Motor neuron (in vitro differentiated cells): ENCODE data around the gene ITFG2. TPM values are rescaled to one million over a fixed set of nuclear protein-coding genes. Genes with fewer than 3 reads are reported as not detected.

Experiments
- ATAC-seq, 8 experiments: fragments of 200-7000 bp; cut with Tn5 transposase; replicated peaks in 6 of 8; 2 replicates each; pipeline ENCODE4 v1.8.0; 2021; ENCODE audit warnings: mild to moderate bottlenecking in 8 of 8, moderate library complexity in 8 of 8
- H3K27ac ChIP-seq, 2 donors: fragments of 250-450 bp; sonication (Bioruptor Pico); 2 replicates each; pipeline ENCODE4 v1.9.0; 2021; ENCODE audit warnings: antibody characterized with exemption in 2 of 2, mild to moderate bottlenecking in 2 of 2, moderate library complexity in 1 of 2
- H3K4me1 ChIP-seq, 2 donors: fragments of 250-450 bp; sonication (Bioruptor Pico); replicated peaks in 1 of 2; 2 replicates each; pipeline ENCODE4 v1.6.1; 2021; ENCODE audit warnings: antibody characterized with exemption in 2 of 2, mild to moderate bottlenecking in 2 of 2, moderate library complexity in 1 of 2
- H3K4me3 ChIP-seq, 5 donors: fragments of 250-450 bp; sonication (Bioruptor Pico); 2 replicates each; pipeline ENCODE4 v1.9.0; 2021; ENCODE audit warnings: antibody characterized with exemption in 5 of 5, mild to moderate bottlenecking in 5 of 5, moderate library complexity in 4 of 5
- WGBS, 10 experiments: fragments of 450-650 bp; shearing (Covaris generic); methylation state at CpG; one replicate each; pipeline ENCODE4 v1.0.0; 2022; 5-methylcytosine and 5-hydroxymethylcytosine counted together
- in situ Hi-C, 9 experiments: fragments of 400-800 bp; cut with MboI; loops; one replicate each; pipeline ENCODE4 v1.15.0; 2021; ENCODE audit warnings: low sequenced_read_pairs in 9 of 9, low pct_unique_long_range_greater_than_20kb in 2 of 9; ENCODE audit not compliant: unreplicated experiment in 9 of 9
- total RNA-seq, 8 experiments: library from RNA; unstranded; fragments of 300-600 nt; gene quantifications; 2 replicates each; pipeline versions ENCODE4 v1.2.3 to v1.2.4, GENCODE V29; 2022

The ITFG2 gene
- total RNA-seq, 8 experiments from 2014 or later, result 14.9 to 44.7 (median 19.5) TPM

DNA sequence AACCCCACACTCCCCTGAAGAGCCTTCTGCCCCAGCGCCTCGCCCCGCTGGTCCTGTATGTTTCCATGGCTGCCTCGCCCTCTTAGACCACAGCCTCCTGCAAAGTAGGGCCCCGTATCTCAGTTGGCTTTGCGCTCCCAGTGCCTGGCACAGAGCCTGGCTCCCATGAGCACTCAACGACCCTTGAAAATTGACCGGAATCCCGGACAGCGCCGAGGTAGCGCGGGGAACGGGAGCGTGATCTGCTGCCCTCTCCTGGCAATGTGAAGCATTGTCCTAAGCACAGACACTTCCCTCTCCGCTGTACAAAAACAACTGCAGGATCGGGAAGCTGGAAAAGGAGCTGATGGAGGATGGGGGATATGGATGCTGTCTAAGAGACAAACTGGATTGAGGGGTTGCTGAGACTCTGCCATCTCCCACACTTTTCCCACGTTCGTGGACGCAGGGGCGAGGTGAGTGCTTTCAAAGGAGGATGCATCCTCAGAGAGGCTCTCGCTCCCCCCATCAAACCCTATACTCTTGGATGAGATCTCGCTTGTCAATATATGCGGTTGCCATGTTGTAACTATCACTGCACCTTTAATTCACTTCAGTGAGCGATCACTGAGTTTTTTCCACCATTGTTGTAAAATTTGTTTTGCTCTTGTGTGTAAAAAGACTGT is 28.4 kb upstream of the ITFG2 start:
- in situ Hi-C loops, result loop anchor here in 2 of 9 experiments (10.0 to 25.0 kb wide), 2 partner anchors 49 to 97 kb away; no protein-coding TSS in a partner anchor
- H3K4me3 ChIP-seq, result peak overlapping the region in 4 of 5 donors; percentile 10 to 23 (median 15)
- ATAC-seq, result peak; percentile 72 to 97 (median 94)
- H3K4me1 ChIP-seq, result peaks cover 0 to 2% of the 10 kb centered on the region in 2 donors
- no peak overlapping the region for H3K27ac ChIP-seq
- 0 to 75% (median 8%) methylated on average over 1 to 12 of the region's 25 CpGs; no CpG with 5 or more reads in 2 of the 10 experiments for WGBS, 10 experiments

- in situ Hi-C loops, result loop anchor here in 2 of 9 experiments (10.0 to 25.0 kb wide), 2 partner anchors 50 to 98 kb away; no protein-coding TSS in a partner anchor
- no peak overlapping the region for H3K27ac ChIP-seq
- WGBS, 10 experiments, result 30 to 90% (median 53%) methylated on average over 2 to 5 of the region's 5 CpGs
- peak in 1 of 8 experiments; percentile 16 for ATAC-seq
- H3K4me1 ChIP-seq, result peaks cover 0 to 2% of the 10 kb centered on the region in 2 donors
- H3K4me3 ChIP-seq, result no peak overlapping the region
Observed at GRCh38 chr12:2785017-2785416, 27.5 kb upstream of the ITFG2 start.

DNA sequence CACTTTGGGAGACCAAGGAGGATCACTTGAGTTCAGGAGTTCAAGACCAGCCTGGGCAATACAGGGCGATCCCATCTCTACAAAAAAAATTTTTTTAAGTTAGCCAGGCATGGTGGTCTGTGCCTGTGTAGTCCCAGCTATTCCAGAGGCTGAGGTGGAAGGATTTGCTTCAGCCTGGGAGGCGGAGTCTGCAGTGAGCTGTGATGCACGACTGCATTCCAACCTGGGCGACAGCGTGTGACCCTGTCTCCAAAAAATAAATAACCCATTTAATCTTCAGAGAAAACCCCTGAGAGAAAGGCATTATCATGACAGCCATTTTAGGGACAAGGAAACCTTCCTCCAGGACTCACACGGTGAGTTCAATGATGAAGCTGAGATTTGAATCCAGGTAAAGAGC is 21.4 kb upstream of the ITFG2 start:
- Histone ChIP-seq H3K4me3 (no peak overlapping the region), H3K27ac (no peak overlapping the region), H3K4me1 (peaks cover 8 to 12% of the 10 kb centered on the region in 2 donors)
- ATAC-seq, result no peak
- WGBS, 10 experiments, result 14 to 100% (median 90%) methylated on average over 1 to 5 of the region's 6 CpGs; no CpG with 5 or more reads in 3 of the 10 experiments
- in situ Hi-C loops, result loop anchor here in 1 of 9 experiments (25.0 kb wide), 1 partner anchor 104 kb away; no protein-coding TSS in a partner anchor

- in situ Hi-C loops, result loop anchor here in 1 of 9 experiments (25.0 kb wide), 1 partner anchor 106 kb away; no protein-coding TSS in a partner anchor
- Histone ChIP-seq H3K4me3 (no peak overlapping the region), H3K4me1 (peaks cover 18 to 20% of the 10 kb centered on the region in 2 donors), H3K27ac (no peak overlapping the region)
- no peak for ATAC-seq
- 52 to 100% (median 68%) methylated on average over 1 to 25 of the region's 25 CpGs for WGBS, 10 experiments
Observed at GRCh38 chr12:2792671-2793500, 19.6 kb upstream of the ITFG2 start.

DNA sequence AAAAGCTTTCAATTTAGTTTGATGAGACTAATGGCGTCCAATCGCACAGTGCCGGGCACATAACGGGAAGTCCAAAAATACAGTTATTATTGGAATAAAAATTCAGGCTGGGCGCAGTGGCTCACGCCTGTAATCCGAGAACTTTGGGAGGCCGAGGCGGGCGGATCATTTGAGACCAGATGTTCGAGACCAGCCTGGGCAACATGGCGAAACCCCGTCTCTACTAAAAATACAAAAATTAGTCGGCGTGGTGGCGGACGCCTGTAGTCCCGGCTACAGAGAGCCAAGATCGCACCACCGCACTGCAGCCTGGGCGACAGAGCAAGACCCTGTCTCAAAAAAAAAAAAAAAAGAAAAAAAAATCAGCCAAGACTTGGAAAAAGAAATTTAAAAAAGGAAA is 18.9 kb upstream of the ITFG2 start:
- 20 to 97% (median 94%) methylated on average over 1 to 15 of the region's 21 CpGs for WGBS, 10 experiments
- peak overlapping the region in 1 of 5 donors; percentile 77 for H3K4me3 ChIP-seq
- ATAC-seq, result no peak
- in situ Hi-C loops, result loop anchor here in 1 of 9 experiments (25.0 kb wide), 1 partner anchor 106 kb away; no protein-coding TSS in a partner anchor
- peak overlapping the region in 1 of 2 donors; percentile 92 for H3K27ac ChIP-seq
- peaks cover 18 to 20% of the 10 kb centered on the region in 2 donors for H3K4me1 ChIP-seq

DNA sequence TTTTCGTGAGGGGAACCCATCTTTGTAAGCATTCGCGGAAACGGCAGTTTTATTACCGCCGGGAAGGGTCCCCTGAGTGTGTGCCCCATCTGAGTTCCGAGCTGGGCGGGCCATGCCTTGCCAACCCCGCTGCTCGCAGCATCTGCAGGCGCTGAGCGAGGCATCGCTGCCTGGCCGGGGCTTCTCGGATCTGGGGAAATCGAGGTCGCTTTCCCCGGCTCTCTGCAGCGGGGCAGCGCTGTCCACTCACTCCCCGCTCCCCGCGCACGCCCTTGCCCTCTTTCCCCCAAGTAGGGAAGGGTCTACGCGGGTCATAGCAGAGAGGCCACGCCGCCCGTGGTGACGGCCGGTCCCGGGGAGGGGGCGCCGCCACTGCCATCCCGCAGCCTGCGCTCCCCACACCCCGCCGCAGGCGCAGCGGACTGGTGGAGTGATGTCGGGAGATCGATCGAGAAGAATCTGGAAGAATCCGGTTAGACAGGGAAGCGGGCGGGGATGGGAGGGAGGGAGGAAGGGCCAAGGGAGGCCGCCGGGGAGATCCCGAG is 18.2 kb upstream of the ITFG2 start:
- 6 to 40% (median 22%) methylated on average over 3 to 16 of the region's 49 CpGs; no CpG with 5 or more reads in 5 of the 10 experiments for WGBS, 10 experiments
- H3K4me1 ChIP-seq, result peaks cover 18 to 20% of the 10 kb centered on the region in 2 donors
- in situ Hi-C loops, result loop anchor here in 1 of 9 experiments (25.0 kb wide), 1 partner anchor 107 kb away; no protein-coding TSS in a partner anchor
- peak overlapping the region; percentile 77 to 92 for H3K27ac ChIP-seq
- peak; percentile 47 to 73 (median 58) for ATAC-seq
- peak overlapping the region; percentile 77 to 100 (median 94) for H3K4me3 ChIP-seq

DNA sequence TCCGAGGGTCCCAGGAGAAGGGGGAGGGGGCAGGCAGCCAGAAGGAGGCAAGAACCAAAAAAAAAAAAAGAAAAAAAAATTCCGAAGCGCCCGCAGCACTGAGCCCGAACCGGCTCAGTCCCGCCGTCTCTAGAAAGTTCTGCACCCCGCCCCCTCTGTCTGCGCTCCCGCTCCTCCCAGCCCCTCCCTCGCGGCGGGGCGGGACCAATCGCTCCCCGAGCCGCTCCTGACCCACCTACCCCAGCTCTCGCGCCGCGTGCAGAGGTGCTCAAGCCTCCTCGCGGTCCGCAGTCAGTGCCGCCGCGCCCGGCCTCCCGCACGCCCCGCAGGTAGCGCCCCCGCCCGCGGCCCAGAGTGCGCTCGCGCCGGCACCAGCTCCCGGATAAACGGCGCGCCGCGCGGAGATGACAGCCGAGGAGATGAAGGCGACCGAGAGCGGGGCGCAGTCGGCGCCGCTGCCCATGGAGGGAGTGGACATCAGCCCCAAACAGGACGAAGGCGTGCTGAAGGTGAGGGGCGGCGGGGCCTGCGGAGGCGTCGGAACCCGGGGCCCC is 17.7 kb upstream of the ITFG2 start, which contains the start of gene FKBP4:
Gene FKBP4, plus strand, starts transcription at position 235 of the 554 bp plus-strand sequence. Its CDS starts 170 bp downstream, at position 405.
- Histone ChIP-seq H3K27ac (peak within 1 kb of the TSS; percentile 88 to 92), H3K4me3 (peak within 1 kb of the TSS; percentile 77 to 100 (median 94)), H3K4me1 (peaks cover 18 to 20% of the 10 kb centered on the region in 2 donors)
- ATAC-seq, result peak; percentile 79 to 92 (median 82)
- in situ Hi-C loops, result loop anchor here in 1 of 9 experiments (25.0 kb wide), 1 partner anchor 108 kb away; no protein-coding TSS in a partner anchor
- WGBS, 10 experiments, result no CpG with 5 or more reads among the region's 63 CpGs

DNA sequence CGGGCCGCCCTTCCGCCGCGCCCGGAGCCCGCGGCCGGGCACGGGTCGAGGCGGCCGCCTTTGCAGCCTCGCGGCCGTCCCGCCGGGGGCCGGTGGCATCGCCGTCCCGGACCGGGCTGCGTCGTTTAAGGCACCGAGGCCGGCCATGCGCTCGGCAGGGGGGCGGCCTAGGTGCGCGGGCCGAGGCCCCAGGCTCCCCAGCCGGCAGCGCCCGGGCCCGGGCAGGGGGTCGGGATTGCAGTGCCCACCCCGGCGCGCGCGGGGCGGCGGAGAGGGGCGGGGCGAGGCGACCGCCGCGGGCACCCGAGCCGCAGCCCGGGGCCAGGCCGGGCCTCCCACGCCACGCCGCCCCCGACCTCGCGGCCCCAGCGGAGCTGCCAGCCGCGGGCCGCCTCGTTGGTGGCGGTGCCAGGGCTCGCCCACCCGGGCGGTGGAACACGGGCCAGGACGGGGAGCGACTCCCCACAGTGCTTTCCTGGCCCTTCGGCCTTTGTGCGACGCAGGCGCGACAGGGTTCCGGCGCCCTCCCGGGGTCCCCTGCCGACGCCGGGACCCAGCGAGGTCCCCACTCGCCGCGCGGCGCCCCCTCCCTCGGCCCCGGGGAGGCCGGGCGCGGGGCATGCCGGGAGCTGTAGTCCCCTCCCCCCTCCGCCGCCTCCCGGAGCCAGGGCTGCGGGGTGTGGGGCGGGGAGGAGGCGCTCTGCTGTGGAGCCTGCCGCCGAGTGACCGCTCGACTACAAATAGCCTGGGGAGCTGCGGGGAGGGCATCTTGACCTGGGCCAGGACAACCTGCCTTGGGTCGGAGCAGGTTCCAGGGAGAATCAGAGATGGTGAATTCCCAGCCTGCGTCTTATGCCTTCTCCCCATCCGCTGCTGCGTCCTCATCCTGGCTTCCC is 16.9 kb upstream of the ITFG2 start:
- Histone ChIP-seq H3K4me1 (peaks cover 18 to 20% of the 10 kb centered on the region in 2 donors), H3K27ac (peak overlapping the region; percentile 88 to 92), H3K4me3 (peak overlapping the region; percentile 77 to 100 (median 94))
- 0% methylated on average over 2 of the region's 111 CpGs; no CpG with 5 or more reads in 9 of the 10 experiments for WGBS, 10 experiments
- in situ Hi-C loops, result loop anchor here in 1 of 9 experiments (25.0 kb wide), 1 partner anchor 108 kb away; no protein-coding TSS in a partner anchor
- ATAC-seq, result peak; percentile 53 to 67 (median 64)

DNA sequence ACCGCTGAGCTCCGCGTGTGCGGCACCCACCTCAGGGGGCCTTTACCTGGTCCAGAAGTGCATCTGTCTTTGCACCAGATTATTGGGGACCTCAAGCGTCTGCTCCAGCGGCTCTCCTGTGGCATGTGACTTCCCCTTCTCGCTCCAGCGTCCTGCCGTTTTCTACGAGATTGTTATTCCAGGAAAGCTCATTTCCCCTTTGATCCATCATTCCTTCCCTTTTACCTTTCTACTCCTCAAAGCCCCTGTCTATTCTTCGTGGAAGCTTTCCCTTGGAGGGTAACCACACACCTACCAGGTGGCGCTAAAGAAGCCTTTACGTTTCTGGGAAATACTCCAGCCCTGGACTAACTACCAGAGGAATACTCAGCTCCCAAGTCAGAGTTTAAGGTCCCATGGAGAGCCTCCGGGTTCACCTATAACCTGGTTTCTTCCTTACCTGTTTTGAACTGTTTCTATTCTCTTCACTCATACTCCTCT is 16.2 kb upstream of the ITFG2 start:
- Histone ChIP-seq H3K27ac (peak overlapping the region; percentile 88 to 92), H3K4me1 (peaks cover 18 to 20% of the 10 kb centered on the region in 2 donors), H3K4me3 (peak overlapping the region; percentile 77 to 100 (median 94))
- WGBS, 10 experiments, result 4 to 43% (median 14%) methylated on average over 1 to 10 of the region's 14 CpGs; no CpG with 5 or more reads in 2 of the 10 experiments
- in situ Hi-C loops, result loop anchor here in 1 of 9 experiments (25.0 kb wide), 1 partner anchor 109 kb away; no protein-coding TSS in a partner anchor
- no peak for ATAC-seq

- in situ Hi-C loops, result loop anchor here in 1 of 9 experiments (25.0 kb wide), 1 partner anchor 111 kb away; no protein-coding TSS in a partner anchor
- ATAC-seq, result no peak
- no peak overlapping the region for H3K4me3 ChIP-seq
- WGBS, 10 experiments, result 46 to 100% (median 92%) methylated on average over 1 to 5 of the region's 7 CpGs; no CpG with 5 or more reads in 2 of the 10 experiments
- no peak overlapping the region for H3K27ac ChIP-seq
- peaks cover 18% of the 10 kb centered on the region in 2 donors for H3K4me1 ChIP-seq
Observed at GRCh38 chr12:2797721-2798418, 14.6 kb upstream of the ITFG2 start.
